ENCODE data around the gene OR1J4. TPM values are rescaled to one million over a fixed set of nuclear protein-coding genes. Genes with fewer than 3 reads are reported as not detected.

OR1J4 gene
- total RNA-seq, 6 donors from 2014 or later, result not detected

GRCh38 chr9:122538757-122539156, 19.8 kb downstream of the OR1J4 start:
- no peaks in the 10 kb centered on the region for H3K27me3 ChIP-seq
- TF ChIP-seq POLR2AphosphoS5 (IDR thresholded peaks at IDR 0.05) (no peak), CTCF (IDR thresholded peaks at IDR 0.05) (no peak), EP300 (IDR thresholded peaks at IDR 0.05) (no peak), POLR2A (IDR thresholded peaks at IDR 0.05) (no peak)
- H3K36me3 ChIP-seq, result no peaks in the 10 kb centered on the region
- H3K9me3 ChIP-seq, result no peaks in the 10 kb centered on the region
- H3K4me1 ChIP-seq, result no peaks in the 10 kb centered on the region
- ATAC-seq (ENCODE audit: low FRiP score in 2 of 2) (no peak), DNase-seq (no peak)
- 64 to 73% methylated on average over 2 of the region's 2 CpGs for WGBS, 2 donors
- H3K4me3 ChIP-seq, result no peak overlapping the region
- no peak overlapping the region for H3K27ac ChIP-seq

- H3K9me3 ChIP-seq, result no peaks in the 10 kb centered on the region
- no peak for DNase-seq
- no peaks in the 10 kb centered on the region for H3K27me3 ChIP-seq
- no peak for ATAC-seq (ENCODE audit: low FRiP score in 2 of 2)
- H3K4me3 ChIP-seq, result no peak overlapping the region
- no peaks in the 10 kb centered on the region for H3K4me1 ChIP-seq
- WGBS, 2 donors, result 59 to 62% methylated on average over 8 of the region's 8 CpGs
- TF ChIP-seq POLR2A (IDR thresholded peaks at IDR 0.05) (no peak), EP300 (IDR thresholded peaks at IDR 0.05) (no peak), POLR2AphosphoS5 (IDR thresholded peaks at IDR 0.05) (no peak)
- no peaks in the 10 kb centered on the region for H3K36me3 ChIP-seq
- no peak overlapping the region for H3K27ac ChIP-seq
These were observed 27.3 kb downstream of the OR1J4 start for GRCh38 chr9:122546196-122546595.

- no peak for DNase-seq
These were observed 32.4 kb downstream of the OR1J4 start for GRCh38 chr9:122551371-122551770.

GRCh38 chr9:122552812-122553211, 33.9 kb downstream of the OR1J4 start, which contains the start of gene OR1N2:
TSS of gene OR1N2 (plus strand) at chr9:122553112. CDS start at chr9:122553212, 100 bp downstream.
- 49 to 52% methylated on average over 2 of the region's 2 CpGs for WGBS, 2 donors
- DNase-seq, result no peak
- Histone ChIP-seq H3K27ac (no peak within 1 kb of the TSS), H3K36me3 (no peaks in the 10 kb centered on the region), H3K4me3 (no peak within 1 kb of the TSS), H3K27me3 (no peaks in the 10 kb centered on the region), H3K9me3 (no peaks in the 10 kb centered on the region), H3K4me1 (no peaks in the 10 kb centered on the region)
- TF ChIP-seq POLR2AphosphoS5 (IDR thresholded peaks at IDR 0.05), result no peak
- TF ChIP-seq POLR2A (IDR thresholded peaks at IDR 0.05), result no peak
- TF ChIP-seq CTCF (IDR thresholded peaks at IDR 0.05), result no peak
- no peak for TF ChIP-seq EP300 (IDR thresholded peaks at IDR 0.05)
- ATAC-seq (ENCODE audit: low FRiP score in 2 of 2), result no peak

More at GRCh38 chr9:122551371-122551770, 32.4 kb downstream of the OR1J4 start:
- TF ChIP-seq EP300 (IDR thresholded peaks at IDR 0.05) (no peak), CTCF (IDR thresholded peaks at IDR 0.05) (no peak), POLR2AphosphoS5 (IDR thresholded peaks at IDR 0.05) (no peak), POLR2A (IDR thresholded peaks at IDR 0.05) (no peak)
- H3K4me1 ChIP-seq, result no peaks in the 10 kb centered on the region
- H3K4me3 ChIP-seq, result no peak overlapping the region
- H3K27ac ChIP-seq, result no peak overlapping the region
- no peak for ATAC-seq (ENCODE audit: low FRiP score in 2 of 2)
- 66 to 78% methylated on average over 5 of the region's 5 CpGs for WGBS, 2 donors
- H3K27me3 ChIP-seq, result no peaks in the 10 kb centered on the region
- no peaks in the 10 kb centered on the region for H3K9me3 ChIP-seq
- no peaks in the 10 kb centered on the region for H3K36me3 ChIP-seq

GRCh38 chr9:122561446-122561845, 42.5 kb downstream of the OR1J4 start:
- 70 to 83% methylated on average over 4 of the region's 4 CpGs for WGBS, 2 donors
- ATAC-seq (ENCODE audit: low FRiP score in 2 of 2) (no peak), DNase-seq (no peak)

More at GRCh38 chr9:122561446-122561845, 42.5 kb downstream of the OR1J4 start:
- no peaks in the 10 kb centered on the region for H3K27me3 ChIP-seq
- H3K4me3 ChIP-seq, result no peak overlapping the region
- H3K4me1 ChIP-seq, result no peaks in the 10 kb centered on the region
- no peaks in the 10 kb centered on the region for H3K36me3 ChIP-seq
- TF ChIP-seq CTCF (IDR thresholded peaks at IDR 0.05) (no peak), EP300 (IDR thresholded peaks at IDR 0.05) (no peak), POLR2A (IDR thresholded peaks at IDR 0.05) (no peak), POLR2AphosphoS5 (IDR thresholded peaks at IDR 0.05) (no peak)
- H3K9me3 ChIP-seq, result peaks cover 0 to 5% (median 0%) of the 10 kb centered on the region in 4 donors
- no peak overlapping the region for H3K27ac ChIP-seq
